Activated CD4-positive, alpha-beta T cell treated with anti-CD3 and anti-CD28 coated beads for 48 hours (primary cell): ENCODE measurements around the gene TMEM183A.
"Not testable (repeated sequence)": the region's sequence is repeated elsewhere in the genome, so short reads cannot be mapped to it uniquely, and the experiment has no call there.

ENCODE experiments used
- DNase-seq: peaks from one replicate; pipeline ENCODE4 v3.0.0-alpha.2; 2020

TMEM183A gene

DNA sequence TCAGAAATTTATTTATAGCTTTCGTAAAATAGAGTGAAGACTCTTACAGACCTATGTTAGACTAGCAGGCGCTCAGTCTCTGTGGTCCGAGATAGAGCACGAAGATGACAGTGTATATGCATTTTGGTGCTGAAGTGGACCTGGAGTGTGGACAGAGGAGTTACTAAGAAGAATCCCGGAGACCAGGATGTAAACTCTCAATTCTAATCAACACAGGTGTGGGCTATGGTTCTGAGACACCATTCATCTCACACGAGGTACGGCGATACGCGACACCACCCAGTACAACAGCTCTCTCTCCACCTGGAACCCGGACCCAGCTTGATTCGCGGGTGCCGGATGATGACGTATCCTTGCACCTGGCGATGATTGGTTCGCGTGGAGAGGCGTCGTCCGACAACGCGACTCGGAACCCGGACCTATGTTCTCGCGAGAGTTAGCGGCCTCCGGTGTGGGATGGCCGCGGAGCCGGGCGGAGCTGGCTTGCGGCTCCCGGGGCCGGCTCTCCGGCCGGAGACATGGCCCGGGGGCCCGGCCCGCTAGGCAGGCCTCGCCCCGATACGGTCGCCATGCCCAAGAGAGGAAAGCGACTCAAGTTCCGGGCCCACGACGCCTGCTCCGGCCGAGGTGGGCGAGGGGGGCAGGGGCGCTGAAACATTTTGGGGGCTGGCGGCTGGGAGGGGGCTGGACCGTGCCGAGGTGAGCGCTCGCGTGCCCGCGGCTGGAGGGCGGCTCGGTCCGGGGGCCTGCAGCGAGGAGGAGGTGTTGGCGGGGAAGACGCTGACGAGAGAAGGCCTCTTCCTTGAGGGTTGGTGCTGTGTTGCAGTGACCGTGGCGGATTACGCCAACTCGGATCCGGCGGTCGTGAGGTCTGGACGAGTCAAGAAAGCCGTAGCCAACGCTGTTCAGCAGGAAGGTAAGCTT lies at the start of gene TMEM183A:
Gene TMEM183A (plus strand): TSS at position 427 of the 924 bp plus-strand sequence. CDS start 92 bp downstream, at position 519.
- peak; percentile 97 for DNase-seq

DNA sequence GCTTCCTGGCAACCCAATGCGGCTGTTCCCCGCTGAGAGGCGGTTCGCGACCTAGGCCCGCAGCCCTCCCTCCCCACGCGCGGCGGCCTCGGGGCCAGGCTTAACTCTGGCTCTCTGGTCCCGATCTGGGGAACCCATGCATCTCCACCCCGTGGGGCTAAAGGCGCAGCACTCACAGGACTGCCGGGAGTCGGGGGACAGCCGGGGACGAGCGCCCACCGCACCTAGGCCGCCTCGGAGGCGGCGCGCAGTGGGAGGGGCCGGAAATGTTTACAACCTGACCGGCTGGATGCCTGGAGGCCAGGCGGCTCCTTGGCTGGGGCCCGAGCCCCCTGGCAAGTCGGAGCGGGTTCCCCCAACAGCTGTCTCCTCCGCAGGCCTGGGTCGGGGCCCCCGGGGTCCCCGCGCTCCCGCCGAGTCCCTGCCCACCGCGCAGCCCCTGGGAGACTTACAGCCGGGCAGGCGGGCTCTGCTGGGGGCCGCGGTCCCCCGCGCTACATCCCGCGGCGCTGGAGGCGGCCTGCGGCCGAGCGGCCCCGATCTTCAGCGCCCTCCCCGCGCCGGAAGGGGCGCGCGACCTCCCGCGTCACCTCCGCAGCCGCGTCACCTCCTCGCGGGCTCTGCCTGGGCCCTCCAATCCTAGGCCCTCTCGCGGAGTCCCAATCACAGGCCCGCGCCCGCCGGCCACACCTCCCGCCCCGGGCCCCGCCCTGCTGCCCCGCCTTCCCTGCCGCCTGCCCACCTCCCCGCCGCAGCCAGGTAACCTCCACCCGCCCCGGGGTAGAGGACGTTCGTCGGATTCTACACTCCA lies 49.2 kb upstream of the TMEM183A start, which contains the start of gene ADIPOR1:
Gene ADIPOR1 (minus strand): TSS at position 580 of the 811 bp plus-strand sequence. CDS start 7,242 bp downstream, outside the sequence.
- DNase-seq = peak; percentile 94

GRCh38 chr1:202958544-202959275 lies 48.5 kb upstream of the TMEM183A start:
- no peak for DNase-seq

- no peak for DNase-seq
Measured at GRCh38 chr1:202959276-202959620, 47.9 kb upstream of the TMEM183A start.

- no peak for DNase-seq
Measured at GRCh38 chr1:202961220-202961880, 45.8 kb upstream of the TMEM183A start.

- no peak for DNase-seq
Measured at GRCh38 chr1:202964791-202965410, 42.3 kb upstream of the TMEM183A start.

- no peak for DNase-seq
Measured at GRCh38 chr1:202965422-202965821, 41.8 kb upstream of the TMEM183A start.

DNA sequence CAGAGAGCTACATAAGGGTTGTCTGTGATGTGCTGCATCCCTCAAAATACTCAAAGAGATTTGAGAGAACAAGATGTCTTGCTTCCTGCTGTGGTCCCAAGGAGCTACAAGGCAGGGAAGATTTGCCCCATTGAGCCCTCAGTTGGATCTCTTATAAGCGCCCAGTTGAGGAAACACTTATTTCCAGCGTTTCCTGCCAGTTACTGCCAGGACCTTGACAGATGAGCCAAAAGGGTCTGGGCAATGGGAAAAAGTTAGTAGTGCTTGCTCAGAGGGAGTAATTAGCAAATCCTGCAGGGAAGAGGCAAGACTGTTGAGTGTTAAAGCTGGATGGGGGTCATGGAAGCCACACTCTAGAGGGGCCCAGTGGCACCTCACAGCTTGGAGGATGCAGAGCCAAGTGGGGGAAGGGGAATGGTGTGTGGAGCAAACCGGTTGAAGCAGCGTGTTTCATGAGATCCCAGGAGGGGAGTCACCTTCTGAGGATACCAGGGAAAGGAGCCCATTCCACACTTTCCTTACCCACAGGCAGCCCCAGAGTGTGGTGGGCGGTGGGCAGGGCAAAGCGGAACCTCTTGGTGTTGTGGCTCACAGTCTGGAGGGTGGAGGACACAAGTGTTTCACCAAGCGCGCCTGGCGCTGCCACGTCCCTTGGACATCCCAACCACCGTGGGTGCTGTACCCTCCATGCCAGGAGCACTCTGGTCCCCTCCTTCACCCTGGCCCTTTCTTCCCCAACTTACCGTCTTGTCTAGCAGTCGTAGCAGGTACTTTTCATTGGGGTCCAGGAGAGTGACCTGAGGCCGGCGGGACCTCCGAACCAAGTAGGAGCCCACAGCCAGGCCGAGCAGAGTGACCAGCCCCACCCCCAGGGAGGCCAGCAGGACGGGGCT lies 40.9 kb upstream of the TMEM183A start:
- DNase-seq = no peak

DNA sequence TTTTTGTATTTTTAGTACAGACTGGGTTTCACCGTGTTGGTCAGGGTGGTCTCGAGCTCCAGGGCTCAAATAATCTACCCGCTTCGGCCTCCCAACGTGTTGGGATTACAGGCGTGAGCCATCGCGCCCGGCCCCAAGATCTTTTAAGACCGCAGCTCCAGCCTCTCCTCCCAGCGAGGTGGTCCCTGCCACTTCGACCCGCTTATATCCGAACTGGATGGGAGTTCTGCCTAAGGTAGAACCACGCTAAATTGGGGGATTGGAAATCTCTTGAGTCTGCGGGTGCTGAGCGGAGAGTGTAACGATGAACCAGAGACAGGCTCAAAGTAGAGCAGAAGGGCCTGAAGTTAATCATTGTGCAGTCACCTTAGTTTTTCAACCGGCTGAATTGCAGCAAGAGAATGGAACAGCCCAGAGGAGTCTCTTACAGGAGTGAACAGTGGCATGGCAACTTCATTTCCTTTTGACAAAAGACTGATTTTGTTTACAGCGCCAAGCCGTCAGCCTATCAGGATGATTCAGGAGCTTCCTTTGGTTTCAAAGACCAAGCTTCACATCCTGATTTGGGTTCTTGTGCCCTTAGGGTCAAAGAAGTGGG lies 39.4 kb upstream of the TMEM183A start:
- DNase-seq = peak; percentile 22

GRCh38 chr1:202968351-202968750 lies 38.8 kb upstream of the TMEM183A start:
- no peak for DNase-seq

DNA sequence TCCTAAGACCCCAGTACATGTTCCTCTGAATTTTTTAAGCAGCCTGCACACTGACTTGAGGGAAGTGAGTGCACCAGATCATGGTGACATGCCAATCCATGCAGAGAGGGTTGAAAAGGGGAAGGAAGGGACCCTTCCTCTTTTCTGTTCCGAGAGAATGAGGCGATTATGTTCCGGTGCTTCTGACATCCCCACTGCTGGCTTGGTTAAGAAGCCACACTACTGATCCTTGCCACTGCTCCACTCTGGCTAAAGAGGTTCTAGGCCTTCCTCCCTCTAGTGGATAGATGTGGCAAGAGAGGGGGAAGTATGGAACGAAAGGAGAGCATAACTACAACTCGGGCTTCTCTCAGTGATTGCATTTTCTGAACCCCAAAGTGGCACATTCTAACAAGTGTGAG lies 38.3 kb upstream of the TMEM183A start:
- DNase-seq = peak; percentile 54

DNA sequence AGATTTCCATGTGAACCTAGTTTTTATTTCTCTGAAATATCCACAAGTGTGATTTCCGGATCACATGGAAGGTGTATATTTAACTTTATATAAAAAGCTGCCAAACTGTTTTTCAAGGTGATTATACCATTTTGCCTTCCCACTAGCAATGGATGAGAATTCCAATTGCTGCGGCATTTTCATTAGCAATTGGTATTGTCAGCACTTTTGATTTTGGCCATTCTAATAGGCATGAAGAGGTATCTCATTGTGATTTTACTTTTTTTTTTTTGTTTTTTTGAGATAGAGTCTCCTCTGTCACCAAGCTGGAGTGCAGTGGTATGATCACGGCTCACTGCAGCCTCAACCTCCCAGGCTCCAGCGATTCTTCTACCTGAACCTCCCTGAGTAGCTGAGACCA lies 35.1 kb upstream of the TMEM183A start:
- no peak for DNase-seq

DNA sequence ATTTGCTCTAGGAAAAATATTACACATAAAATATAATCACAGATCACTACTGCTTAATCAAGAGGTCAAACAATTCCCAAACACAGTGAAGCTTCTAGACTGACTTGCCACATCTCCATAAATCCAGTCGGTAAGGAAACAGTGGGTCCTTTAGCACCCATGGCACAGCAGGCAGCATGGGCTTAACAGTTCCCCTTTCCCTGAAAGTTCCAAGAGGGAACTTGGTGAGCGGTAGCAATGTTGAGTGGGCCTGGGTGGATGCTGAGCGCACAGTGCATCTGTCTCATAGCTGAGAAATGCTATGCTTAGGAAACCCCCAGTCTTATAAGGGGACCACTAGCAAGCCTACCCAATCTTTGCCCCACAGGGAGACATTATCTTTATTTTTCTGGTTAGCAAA lies 32.3 kb upstream of the TMEM183A start:
- no peak for DNase-seq

GRCh38 chr1:202976633-202977032 lies 30.5 kb upstream of the TMEM183A start:
- DNase-seq = no peak

DNA sequence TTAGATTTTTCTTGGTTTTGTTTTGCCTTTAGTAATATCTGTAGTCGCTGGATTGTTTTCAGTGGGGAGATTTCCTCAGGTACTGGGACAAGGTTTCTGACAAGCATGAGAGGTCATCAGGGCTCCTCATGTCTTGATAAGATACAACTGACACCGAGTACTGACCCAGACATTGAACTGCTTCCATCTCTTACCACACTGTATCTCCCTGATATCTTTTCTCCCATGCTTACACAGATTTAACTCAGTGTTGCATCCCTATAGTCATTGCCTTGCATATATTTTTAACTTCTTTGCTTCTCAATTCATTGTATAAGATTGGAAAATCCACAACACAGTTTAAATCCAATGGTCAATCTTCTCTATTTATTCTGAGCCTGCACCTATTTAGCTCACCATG lies 27.7 kb upstream of the TMEM183A start:
- DNase-seq = no peak

GRCh38 chr1:202981939-202982338 lies 25.2 kb upstream of the TMEM183A start:
- no peak for DNase-seq

GRCh38 chr1:202982715-202983430 lies 24.3 kb upstream of the TMEM183A start:
- no peak for DNase-seq

- not testable (repeated sequence) for DNase-seq
Measured at GRCh38 chr1:202986120-202986519, 21.1 kb upstream of the TMEM183A start.

DNA sequence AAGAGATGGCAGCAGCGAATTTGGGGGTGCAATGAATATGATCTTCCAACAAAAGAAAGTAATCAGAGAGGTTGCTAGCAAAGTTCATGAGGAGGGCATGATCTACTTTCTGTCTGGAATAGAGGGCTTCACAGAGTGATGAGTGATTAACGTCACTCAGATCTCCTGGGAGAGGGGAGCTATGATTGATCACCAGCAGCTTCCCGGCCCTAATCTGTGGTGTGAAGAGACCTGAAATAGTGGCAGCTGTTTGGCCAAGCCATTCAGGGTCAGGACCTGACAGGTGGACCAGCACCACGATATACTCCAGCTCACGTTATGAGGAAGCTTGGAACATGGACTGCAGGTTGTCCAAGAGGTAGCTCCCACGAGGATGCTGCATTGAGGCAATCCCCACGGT lies 19.9 kb upstream of the TMEM183A start:
- DNase-seq = no peak
